ENCODE measurements around the gene CALR3.

Gene CALR3

GRCh38 chr19:16462757-16463250 is 33.2 kb downstream of the CALR3 start:
- no peaks in the 10 kb centered on the region for H3K27me3 Mint-ChIP-seq (ENCODE audit: low read depth, poor library complexity)
- peaks cover 63% of the 10 kb centered on the region for H3K4me1 Mint-ChIP-seq
- no peak for DNase-seq
- peaks cover 21% of the 10 kb centered on the region for H3K36me3 Mint-ChIP-seq (ENCODE audit: low read depth)
- no peaks in the 10 kb centered on the region for H3K9me3 Mint-ChIP-seq
- no peak overlapping the region for H3K27ac Mint-ChIP-seq
- no peak overlapping the region for H3K4me3 Mint-ChIP-seq
- TF ChIP-seq, protein P1, sequence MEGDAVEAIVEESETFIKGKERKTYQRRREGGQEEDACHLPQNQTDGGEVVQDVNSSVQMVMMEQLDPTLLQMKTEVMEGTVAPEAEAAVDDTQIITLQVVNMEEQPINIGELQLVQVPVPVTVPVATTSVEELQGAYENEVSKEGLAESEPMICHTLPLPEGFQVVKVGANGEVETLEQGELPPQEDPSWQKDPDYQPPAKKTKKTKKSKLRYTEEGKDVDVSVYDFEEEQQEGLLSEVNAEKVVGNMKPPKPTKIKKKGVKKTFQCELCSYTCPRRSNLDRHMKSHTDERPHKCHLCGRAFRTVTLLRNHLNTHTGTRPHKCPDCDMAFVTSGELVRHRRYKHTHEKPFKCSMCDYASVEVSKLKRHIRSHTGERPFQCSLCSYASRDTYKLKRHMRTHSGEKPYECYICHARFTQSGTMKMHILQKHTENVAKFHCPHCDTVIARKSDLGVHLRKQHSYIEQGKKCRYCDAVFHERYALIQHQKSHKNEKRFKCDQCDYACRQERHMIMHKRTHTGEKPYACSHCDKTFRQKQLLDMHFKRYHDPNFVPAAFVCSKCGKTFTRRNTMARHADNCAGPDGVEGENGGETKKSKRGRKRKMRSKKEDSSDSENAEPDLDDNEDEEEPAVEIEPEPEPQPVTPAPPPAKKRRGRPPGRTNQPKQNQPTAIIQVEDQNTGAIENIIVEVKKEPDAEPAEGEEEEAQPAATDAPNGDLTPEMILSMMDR (IDR thresholded peaks at IDR 0.05) = no peak

DNA sequence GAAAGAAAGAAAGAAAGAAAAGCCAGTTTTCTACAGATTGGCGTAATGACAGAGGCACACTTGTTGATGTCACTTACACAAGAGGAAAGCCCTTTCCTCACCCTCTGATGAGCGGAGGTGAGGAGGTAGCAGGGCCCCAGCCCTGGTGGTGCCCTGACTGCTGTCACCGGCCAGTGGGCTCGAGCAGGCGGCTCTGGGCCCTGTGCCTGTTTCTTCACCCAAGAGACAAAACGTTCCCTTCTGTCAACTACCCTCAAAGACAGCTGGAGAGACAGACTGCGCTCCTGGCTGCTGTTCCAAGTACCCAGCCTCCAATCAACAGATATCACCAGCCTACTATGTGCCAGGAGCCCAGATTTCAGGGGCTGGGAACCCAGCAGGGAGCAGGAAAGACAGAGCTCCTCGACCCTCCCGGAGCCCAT is 34.3 kb downstream of the CALR3 start:
- no peak overlapping the region for H3K4me3 Mint-ChIP-seq
- no peaks in the 10 kb centered on the region for H3K27me3 Mint-ChIP-seq (ENCODE audit: low read depth, poor library complexity)
- peak overlapping the region; percentile 75 for H3K27ac Mint-ChIP-seq
- peaks cover 67% of the 10 kb centered on the region for H3K4me1 Mint-ChIP-seq
- H3K36me3 Mint-ChIP-seq (ENCODE audit: low read depth) = peaks cover 21% of the 10 kb centered on the region
- TF ChIP-seq, protein P1 (IDR thresholded peaks at IDR 0.05) = no peak
- DNase-seq = no peak
- no peaks in the 10 kb centered on the region for H3K9me3 Mint-ChIP-seq

DNA sequence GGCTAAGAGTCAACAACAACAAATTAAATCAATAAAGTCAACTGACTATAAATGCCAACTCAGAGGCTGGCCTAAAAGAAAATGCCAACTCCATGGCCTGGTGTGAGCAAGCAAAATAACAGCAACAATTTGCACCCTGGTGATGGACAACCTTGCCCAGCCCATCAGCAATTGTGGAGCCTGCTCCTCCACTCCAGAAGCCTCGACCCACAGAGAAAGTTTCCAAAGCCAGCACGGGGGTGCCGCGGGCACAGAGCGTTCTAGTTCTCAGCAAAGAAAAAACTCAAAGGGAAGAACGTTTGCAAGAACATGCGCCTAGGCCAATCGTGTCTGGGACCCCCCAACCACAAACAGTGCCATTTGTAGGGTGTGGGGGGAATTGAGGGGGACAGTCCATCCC is 35.5 kb downstream of the CALR3 start:
- TF ChIP-seq, protein P1 (IDR thresholded peaks at IDR 0.05) = no peak
- Mint-ChIP-seq H3K27me3 (ENCODE audit: low read depth, poor library complexity) (no peaks in the 10 kb centered on the region), H3K4me3 (no peak overlapping the region), H3K9me3 (no peaks in the 10 kb centered on the region), H3K4me1 (peaks cover 68% of the 10 kb centered on the region), H3K36me3 (ENCODE audit: low read depth) (peaks cover 14% of the 10 kb centered on the region), H3K27ac (no peak overlapping the region)
- no peak for DNase-seq

- no peak overlapping the region for H3K27ac Mint-ChIP-seq
- no peak for DNase-seq
- peaks cover 9% of the 10 kb centered on the region for H3K36me3 Mint-ChIP-seq (ENCODE audit: low read depth)
- TF ChIP-seq, protein P1 (IDR thresholded peaks at IDR 0.05) = no peak
- no peaks in the 10 kb centered on the region for H3K27me3 Mint-ChIP-seq (ENCODE audit: low read depth, poor library complexity)
- no peak overlapping the region for H3K4me3 Mint-ChIP-seq
- peaks cover 63% of the 10 kb centered on the region for H3K4me1 Mint-ChIP-seq
- no peaks in the 10 kb centered on the region for H3K9me3 Mint-ChIP-seq
Observed at GRCh38 chr19:16459680-16460079, 36.3 kb downstream of the CALR3 start.

- H3K4me1 Mint-ChIP-seq = peaks cover 63% of the 10 kb centered on the region
- H3K4me3 Mint-ChIP-seq = no peak overlapping the region
- peak overlapping the region; percentile 91 for H3K27ac Mint-ChIP-seq
- H3K36me3 Mint-ChIP-seq (ENCODE audit: low read depth) = peaks cover 9% of the 10 kb centered on the region
- DNase-seq = no peak
- H3K27me3 Mint-ChIP-seq (ENCODE audit: low read depth, poor library complexity) = no peaks in the 10 kb centered on the region
- TF ChIP-seq, protein P1 (IDR thresholded peaks at IDR 0.05) = no peak
- H3K9me3 Mint-ChIP-seq = no peaks in the 10 kb centered on the region
Observed at GRCh38 chr19:16458391-16459341, 37.3 kb downstream of the CALR3 start.

Measured in nephron progenitor cell (in vitro differentiated cells).